H9 (cell line): ENCODE measurements around the gene CUEDC2. TPM values are rescaled to one million over a fixed set of nuclear protein-coding genes. Genes with fewer than 3 reads are reported as not detected.

Source experiments
- DNase-seq: peaks from one replicate; pipeline ENCODE4 v3.0.0-alpha.2; 2017
- H2AFZ ChIP-seq: one replicate; pipeline ENCODE4 v1.6.1; 2013; ENCODE audit warnings: mild to moderate bottlenecking, low read length, control low read depth, moderate library complexity
- H2AK5ac ChIP-seq: 2 replicates; pipeline ENCODE4 v1.6.1; 2013; ENCODE audit warnings: low read length, control low read depth, mixed read lengths; ENCODE audit not compliant: insufficient read length
- H2BK120ac ChIP-seq: one replicate; pipeline ENCODE4 v1.6.1; 2013; ENCODE audit warnings: low read depth, mild to moderate bottlenecking, low read length, control low read depth, inconsistent platforms; ENCODE audit not compliant: poor library complexity, severe bottlenecking
- H2BK12ac ChIP-seq: 2 replicates; pipeline ENCODE4 v1.6.1; 2013; ENCODE audit warnings: low read length, control low read depth, mixed read lengths, low read depth; ENCODE audit not compliant: insufficient read length
- H2BK15ac ChIP-seq: 2 replicates; pipeline ENCODE4 v1.6.1; 2013; ENCODE audit warnings: low read depth, low read length, control low read depth
- H2BK20ac ChIP-seq: one replicate; pipeline ENCODE4 v1.6.1; 2013; ENCODE audit warnings: low read depth, mild to moderate bottlenecking, low read length, control low read depth, inconsistent platforms; ENCODE audit not compliant: poor library complexity, severe bottlenecking
- H2BK5ac ChIP-seq: 2 replicates; pipeline ENCODE4 v1.6.1; 2013; ENCODE audit warnings: low read length, control low read depth, mixed read lengths; ENCODE audit not compliant: insufficient read length
- H3K14ac ChIP-seq: 2 replicates; pipeline ENCODE4 v1.6.1; 2013; ENCODE audit warnings: low read length, control low read depth; ENCODE audit not compliant: insufficient read depth
- H3K18ac ChIP-seq: 2 replicates; pipeline ENCODE4 v1.6.1; 2013; ENCODE audit warnings: low read depth, mild to moderate bottlenecking, mixed read lengths, low read length, control low read depth; ENCODE audit not compliant: insufficient read length
- H3K23ac ChIP-seq: 2 replicates; pipeline ENCODE4 v1.6.1; 2013; ENCODE audit warnings: low read length, control low read depth, mixed read lengths, low read depth; ENCODE audit not compliant: insufficient read length
- H3K23me2 ChIP-seq: 2 replicates; pipeline ENCODE4 v1.6.1; 2013; ENCODE audit warnings: low read depth, mild to moderate bottlenecking, mixed read lengths, low read length, control low read depth; ENCODE audit not compliant: insufficient read length, poor library complexity, severe bottlenecking
- H3K27ac ChIP-seq: 2 replicates; pipeline ENCODE4 v1.5.1; 2013; ENCODE audit warnings: low read length, control low read depth, mixed read lengths, low read depth; ENCODE audit not compliant: insufficient read length
- H3K27me3 ChIP-seq: 2 replicates; pipeline ENCODE4 v1.6.1; 2013; ENCODE audit warnings: low read length, control low read depth, inconsistent platforms; ENCODE audit not compliant: insufficient read depth
- H3K4ac ChIP-seq: 2 replicates; pipeline ENCODE4 v1.6.1; 2013; ENCODE audit warnings: low read depth, mild to moderate bottlenecking, control low read depth, inconsistent platforms, low read length, moderate library complexity
- H3K4me1 ChIP-seq: 2 replicates; pipeline ENCODE4 v1.6.1; 2013; ENCODE audit warnings: low read length, control low read depth, inconsistent platforms; ENCODE audit not compliant: insufficient read depth
- H3K4me2 ChIP-seq: 2 replicates; pipeline ENCODE4 v1.6.1; 2013; ENCODE audit warnings: low read length, control low read depth, mixed read lengths; ENCODE audit not compliant: insufficient read length, insufficient read depth
- H3K56ac ChIP-seq: 2 replicates; pipeline ENCODE4 v1.6.1; 2013; ENCODE audit warnings: low read depth, mild to moderate bottlenecking, mixed read lengths, low read length, control low read depth; ENCODE audit not compliant: insufficient read length
- H3K79me1 ChIP-seq: 2 replicates; pipeline ENCODE4 v1.6.1; 2013; ENCODE audit warnings: low read depth, mild to moderate bottlenecking, moderate library complexity, low read length, control low read depth, inconsistent platforms; ENCODE audit not compliant: insufficient read depth, poor library complexity, severe bottlenecking
- H3K79me2 ChIP-seq: 2 replicates; pipeline ENCODE4 v1.6.1; 2013; ENCODE audit warnings: low read length, control low read depth, inconsistent platforms; ENCODE audit not compliant: insufficient read depth
- H3K9ac ChIP-seq: 2 replicates; pipeline ENCODE4 v1.6.1; 2013; ENCODE audit warnings: low read length, control low read depth, mixed read lengths; ENCODE audit not compliant: insufficient read length; ENCODE audit errors: extremely low read depth
- H3K9me3 ChIP-seq: one replicate; pipeline ENCODE4 v1.6.1; 2013; ENCODE audit warnings: low read depth, low read length, inconsistent platforms; ENCODE audit not compliant: control insufficient read depth
- H3T11ph ChIP-seq: one replicate; pipeline ENCODE4 v1.6.1; 2013; ENCODE audit warnings: mild to moderate bottlenecking, low read length, control low read depth, inconsistent platforms
- H4K20me1 ChIP-seq: one replicate; pipeline ENCODE4 v1.6.1; 2013; ENCODE audit not compliant: control insufficient read depth, insufficient read length, insufficient read depth
- H4K5ac ChIP-seq: 2 replicates; pipeline ENCODE4 v1.6.1; 2013; ENCODE audit warnings: low read depth, mild to moderate bottlenecking, mixed read lengths, low read length, control low read depth; ENCODE audit not compliant: insufficient read length
- H4K8ac ChIP-seq: replicated peaks from 2 replicates; pipeline ENCODE4 v1.6.1; 2013; ENCODE audit warnings: low read length, control low read depth, mixed read lengths, low read depth; ENCODE audit not compliant: insufficient read length
- H4K91ac ChIP-seq: 2 replicates; pipeline ENCODE4 v1.6.1; 2013; ENCODE audit warnings: low read depth, mild to moderate bottlenecking, moderate library complexity, mixed read lengths, low read length, control low read depth; ENCODE audit not compliant: insufficient read length
- H3K27ac Mint-ChIP-seq, 3 experiments: 2 replicates in 2 of 3; 3 replicates in 1 of 3; pipeline ENCODE4 v1.8.0; 2020 to 2021; ENCODE audit warnings: mixed read lengths in 3 of 3, mild to moderate bottlenecking in 1 of 3, moderate library complexity in 1 of 3
- H3K27me3 Mint-ChIP-seq: 2 replicates; pipeline ENCODE4 v1.8.0; 2021; ENCODE audit warnings: low read depth, mild to moderate bottlenecking, moderate library complexity, mixed read lengths
- H3K36me3 Mint-ChIP-seq, 3 experiments: 2 replicates in 2 of 3; 3 replicates in 1 of 3; pipeline ENCODE4 v1.8.0; 2020 to 2021; ENCODE audit warnings: low read depth in 3 of 3, mixed read lengths in 3 of 3; ENCODE audit not compliant: insufficient read depth in 1 of 3
- H3K4me1 Mint-ChIP-seq, 2 experiments: 2 replicates each; pipeline ENCODE4 v1.8.0; 2020; ENCODE audit warnings: mixed read lengths in 2 of 2
- H3K4me3 Mint-ChIP-seq, 2 experiments: 2 replicates in 1 of 2; 3 replicates in 1 of 2; pipeline ENCODE4 v1.8.0; 2020 to 2021; ENCODE audit warnings: mild to moderate bottlenecking in 2 of 2, mixed read lengths in 2 of 2, moderate library complexity in 1 of 2
- H3K9me3 Mint-ChIP-seq, 2 experiments: 2 replicates in 1 of 2; 3 replicates in 1 of 2; pipeline ENCODE4 v1.8.0; 2020; ENCODE audit warnings: mild to moderate bottlenecking in 2 of 2, mixed read lengths in 2 of 2, moderate library complexity in 1 of 2
- WGBS: extraction: QIAGEN DNeasy Blood & Tissue Kit; methylation state at CpG from one replicate; pipeline ENCODE4 v1.1.7; 2013; ENCODE audit warnings: missing lambda C conversion rate, low lambda C conversion rate, mixed read lengths; ENCODE audit not compliant: insufficient read length; ENCODE audit errors: extremely low coverage; 5-methylcytosine and 5-hydroxymethylcytosine counted together
- total RNA-seq: library from RNA; stranded (reverse); gene quantifications from 2 replicates; pipeline ENCODE4 v1.2.1, GENCODE V29; 2021
- TF ChIP-seq, protein P1 (sequence below): fragments of 200-600 bp; sonication (generic); conservative IDR thresholded peaks from 3 replicates; pipeline ENCODE4 v1.8.0; 2021; ENCODE audit warnings: antibody characterized with exemption, mild to moderate bottlenecking

CUEDC2 gene
- total RNA-seq, 1 experiment from 2014 or later = 41.2 TPM

DNA sequence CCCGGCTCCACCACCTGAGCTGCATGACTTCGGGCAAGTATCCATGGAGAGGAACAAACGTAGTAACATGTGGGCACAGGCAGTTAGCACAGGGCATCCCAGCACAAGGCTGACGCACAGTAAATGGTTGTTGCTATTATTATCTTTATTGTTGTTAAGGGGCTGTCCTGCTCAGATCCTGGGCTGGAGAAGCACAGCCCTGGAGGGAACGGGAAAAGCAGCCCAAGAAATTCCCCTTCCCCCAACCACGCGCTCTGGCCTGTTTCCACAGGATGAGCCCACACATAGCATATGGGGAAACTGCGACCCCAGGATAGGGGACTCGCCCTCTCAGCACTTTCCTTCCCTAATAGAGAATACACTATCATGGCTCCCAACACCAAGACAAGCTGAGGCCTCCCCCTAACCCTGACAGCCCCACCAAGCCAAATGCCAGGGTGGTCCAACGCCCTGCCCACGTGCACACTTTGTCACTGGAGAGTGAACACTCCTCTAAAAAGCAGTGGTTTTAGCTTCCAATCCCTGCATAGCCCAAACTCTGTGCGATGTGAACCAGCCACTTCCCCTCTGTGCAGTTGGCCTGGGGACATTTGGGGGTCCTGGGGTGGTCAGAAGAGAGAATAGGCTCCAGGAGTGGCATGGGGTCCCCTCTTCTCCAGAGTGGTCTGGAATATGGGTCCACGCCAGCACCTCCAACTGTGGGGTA lies 24.8 kb downstream of the CUEDC2 start:
- H3K4ac ChIP-seq = no peak overlapping the region
- Mint-ChIP-seq H3K27ac (no peak overlapping the region), H3K4me3 (peak overlapping the region; percentile 44 to 45; a peak in 3 of 5 replicates), H3K36me3 (peaks cover under 1 to 2% (median 2%) of the 10 kb centered on the region in 3 experiments; a peak in 3 of 7 replicates), H3K9me3 (peaks cover 0 to 4% of the 10 kb centered on the region in 2 experiments; a peak in 1 of 5 replicates), H3K27me3 (peaks cover 75% of the 10 kb centered on the region), H3K4me1 (peaks cover 20 to 26% of the 10 kb centered on the region in 2 experiments)
- H2AFZ ChIP-seq = no peak overlapping the region
- H3K23ac ChIP-seq = no peak overlapping the region
- no peak overlapping the region for H2BK120ac ChIP-seq
- no peak overlapping the region for H4K8ac ChIP-seq
- H3K27ac ChIP-seq = no peak overlapping the region
- peaks cover 27% of the 10 kb centered on the region; the same call in 1 of the 2 replicates for H3K27me3 ChIP-seq
- no peak overlapping the region for H3K9ac ChIP-seq
- no peaks in the 10 kb centered on the region for H3K79me1 ChIP-seq
- H3K4me2 ChIP-seq = no peak overlapping the region
- H2BK20ac ChIP-seq = no peak overlapping the region
- H3K56ac ChIP-seq = no peak overlapping the region
- H3K79me2 ChIP-seq = no peaks in the 10 kb centered on the region
- no peak overlapping the region for H4K91ac ChIP-seq
- no peak overlapping the region for H2AK5ac ChIP-seq
- H3K23me2 ChIP-seq = peaks cover 3% of the 10 kb centered on the region
- H3K14ac ChIP-seq = no peak overlapping the region
- no peak overlapping the region for H2BK12ac ChIP-seq
- no peak overlapping the region for H2BK15ac ChIP-seq
- no peak overlapping the region for H4K5ac ChIP-seq
- H3K18ac ChIP-seq = no peak overlapping the region
- peaks cover 3% of the 10 kb centered on the region; the same call in 1 of the 2 replicates for H3K4me1 ChIP-seq
- TF ChIP-seq, protein P1, sequence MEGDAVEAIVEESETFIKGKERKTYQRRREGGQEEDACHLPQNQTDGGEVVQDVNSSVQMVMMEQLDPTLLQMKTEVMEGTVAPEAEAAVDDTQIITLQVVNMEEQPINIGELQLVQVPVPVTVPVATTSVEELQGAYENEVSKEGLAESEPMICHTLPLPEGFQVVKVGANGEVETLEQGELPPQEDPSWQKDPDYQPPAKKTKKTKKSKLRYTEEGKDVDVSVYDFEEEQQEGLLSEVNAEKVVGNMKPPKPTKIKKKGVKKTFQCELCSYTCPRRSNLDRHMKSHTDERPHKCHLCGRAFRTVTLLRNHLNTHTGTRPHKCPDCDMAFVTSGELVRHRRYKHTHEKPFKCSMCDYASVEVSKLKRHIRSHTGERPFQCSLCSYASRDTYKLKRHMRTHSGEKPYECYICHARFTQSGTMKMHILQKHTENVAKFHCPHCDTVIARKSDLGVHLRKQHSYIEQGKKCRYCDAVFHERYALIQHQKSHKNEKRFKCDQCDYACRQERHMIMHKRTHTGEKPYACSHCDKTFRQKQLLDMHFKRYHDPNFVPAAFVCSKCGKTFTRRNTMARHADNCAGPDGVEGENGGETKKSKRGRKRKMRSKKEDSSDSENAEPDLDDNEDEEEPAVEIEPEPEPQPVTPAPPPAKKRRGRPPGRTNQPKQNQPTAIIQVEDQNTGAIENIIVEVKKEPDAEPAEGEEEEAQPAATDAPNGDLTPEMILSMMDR = no peak
- H3T11ph ChIP-seq = no peak overlapping the region
- no peak for DNase-seq
- H2BK5ac ChIP-seq = no peak overlapping the region
- peaks cover 2% of the 10 kb centered on the region for H4K20me1 ChIP-seq
- no peaks in the 10 kb centered on the region for H3K9me3 ChIP-seq
- no CpG with 5 or more reads among the region's 13 CpGs for WGBS
